Activated CD8-positive, alpha-beta T cell treated with anti-CD3 and anti-CD28 coated beads for 36 hours (primary cell): ENCODE results near the gene PJA1. TPM values are rescaled to one million over a fixed set of nuclear protein-coding genes. Genes with fewer than 3 reads are reported as not detected.

Source experiments
- ATAC-seq: fragments of 200-7000 bp; cut with Tn5 transposase; one replicate; pipeline ENCODE4 v1.10.0; 2021; ENCODE audit warnings: mild to moderate bottlenecking, moderate library complexity
- CTCF ChIA-PET: fragments of 350-600 bp; sonication (Branson Sonifier 250); formaldehyde crosslinking; loops from one replicate; lab custom pipeline; 2021; ENCODE audit warnings: antibody characterized with exemption; lab: Charles Lee
- POLR2A ChIA-PET: fragments of 350-600 bp; sonication (Branson Sonifier 250); formaldehyde crosslinking; loops from one replicate; lab custom pipeline; 2021; ENCODE audit warnings: antibody characterized with exemption; lab: Charles Lee
- DNase-seq: peaks from one replicate; pipeline ENCODE4 v3.0.0-alpha.2; 2020
- H3K27ac Mint-ChIP-seq: one replicate; pipeline ENCODE4 v1.8.0; 2021; ENCODE audit warnings: mild to moderate bottlenecking, mixed read lengths
- H3K27me3 Mint-ChIP-seq: one replicate; pipeline ENCODE4 v1.8.0; 2021; ENCODE audit warnings: mixed read lengths
- H3K36me3 Mint-ChIP-seq: one replicate; pipeline ENCODE4 v1.8.0; 2021; ENCODE audit warnings: low read depth, mixed read lengths
- H3K4me1 Mint-ChIP-seq: one replicate; pipeline ENCODE4 v1.8.0; 2021; ENCODE audit warnings: low read depth, mixed read lengths
- H3K4me3 Mint-ChIP-seq: one replicate; pipeline ENCODE4 v1.8.0; 2021; ENCODE audit warnings: mild to moderate bottlenecking, moderate library complexity, mixed read lengths
- H3K9me3 Mint-ChIP-seq: one replicate; pipeline ENCODE4 v1.8.0; 2021; ENCODE audit warnings: mixed read lengths
- intact Hi-C: fragments of 100-400 bp; cut with micrococcal nuclease; formaldehyde crosslinking; loops from one replicate; pipeline ENCODE4 v1.10.0; 2022
- total RNA-seq, 2 experiments: library from RNA; stranded (reverse); gene quantifications; one replicate each; pipeline ENCODE4 v1.2.3, GENCODE V29; 2021
- TF ChIP-seq, protein P1 (sequence below): fragments of 200-600 bp; IDR thresholded peaks from one replicate; pipeline ENCODE4 v1.8.0; 2022; ENCODE audit warnings: antibody characterized with exemption, mild to moderate bottlenecking

Gene PJA1
- total RNA-seq, 2 experiments from 2014 or later, result 21.0 to 22.6 TPM

DNA sequence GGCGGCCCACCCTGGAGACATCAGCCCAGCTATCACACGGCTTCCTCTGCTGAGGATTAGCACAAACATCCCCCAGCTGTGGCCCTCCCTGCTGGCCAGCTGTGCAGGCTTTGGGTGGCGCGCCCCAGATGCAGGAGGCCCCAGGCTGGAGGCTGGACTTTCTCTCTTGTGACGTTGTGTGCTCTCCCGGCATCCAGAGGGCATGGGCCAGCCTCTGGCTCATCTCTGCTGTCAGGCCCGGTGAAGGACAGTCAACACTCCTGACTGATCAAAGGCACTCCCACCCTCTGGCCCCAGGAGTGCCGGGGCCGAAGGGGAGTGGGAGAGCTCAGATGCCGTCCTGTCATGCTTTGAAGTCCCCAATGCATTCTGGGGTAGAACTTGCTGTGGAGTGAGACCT lies 29.9 kb upstream of the PJA1 start:
- Mint-ChIP-seq H3K27ac (no peak overlapping the region), H3K27me3 (no peaks in the 10 kb centered on the region), H3K4me1 (no peaks in the 10 kb centered on the region), H3K4me3 (no peak overlapping the region), H3K36me3 (no peaks in the 10 kb centered on the region), H3K9me3 (no peaks in the 10 kb centered on the region)
- intact Hi-C loops, result no loop called here
- ChIA-PET CTCF (no interaction called here), POLR2A (no interaction called here)
- ATAC-seq (no peak), DNase-seq (no peak)
- TF ChIP-seq, protein P1, sequence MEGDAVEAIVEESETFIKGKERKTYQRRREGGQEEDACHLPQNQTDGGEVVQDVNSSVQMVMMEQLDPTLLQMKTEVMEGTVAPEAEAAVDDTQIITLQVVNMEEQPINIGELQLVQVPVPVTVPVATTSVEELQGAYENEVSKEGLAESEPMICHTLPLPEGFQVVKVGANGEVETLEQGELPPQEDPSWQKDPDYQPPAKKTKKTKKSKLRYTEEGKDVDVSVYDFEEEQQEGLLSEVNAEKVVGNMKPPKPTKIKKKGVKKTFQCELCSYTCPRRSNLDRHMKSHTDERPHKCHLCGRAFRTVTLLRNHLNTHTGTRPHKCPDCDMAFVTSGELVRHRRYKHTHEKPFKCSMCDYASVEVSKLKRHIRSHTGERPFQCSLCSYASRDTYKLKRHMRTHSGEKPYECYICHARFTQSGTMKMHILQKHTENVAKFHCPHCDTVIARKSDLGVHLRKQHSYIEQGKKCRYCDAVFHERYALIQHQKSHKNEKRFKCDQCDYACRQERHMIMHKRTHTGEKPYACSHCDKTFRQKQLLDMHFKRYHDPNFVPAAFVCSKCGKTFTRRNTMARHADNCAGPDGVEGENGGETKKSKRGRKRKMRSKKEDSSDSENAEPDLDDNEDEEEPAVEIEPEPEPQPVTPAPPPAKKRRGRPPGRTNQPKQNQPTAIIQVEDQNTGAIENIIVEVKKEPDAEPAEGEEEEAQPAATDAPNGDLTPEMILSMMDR, result no peak

DNA sequence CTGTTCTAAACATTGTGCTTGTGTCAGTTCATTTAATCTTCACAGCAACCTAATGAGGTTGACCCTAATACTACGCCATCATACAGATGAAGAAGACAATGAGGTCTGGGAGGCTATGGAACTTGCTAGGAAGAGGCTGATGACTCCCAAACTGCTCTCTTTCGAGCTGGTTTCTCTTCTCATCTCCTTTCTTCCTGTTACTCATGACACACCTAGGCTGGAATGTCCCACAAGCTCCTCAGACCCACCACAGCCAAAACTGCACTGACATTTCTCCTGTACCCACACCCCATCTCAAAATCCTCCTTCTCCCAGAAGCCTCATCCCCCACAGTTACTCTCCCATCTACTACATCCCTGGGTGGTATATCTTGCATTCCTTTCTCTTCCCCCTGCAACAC lies 27.4 kb upstream of the PJA1 start:
- TF ChIP-seq, protein P1, result no peak
- intact Hi-C loops, result no loop called here
- ATAC-seq (no peak), DNase-seq (no peak)
- Mint-ChIP-seq H3K36me3 (no peaks in the 10 kb centered on the region), H3K4me3 (no peak overlapping the region), H3K27ac (no peak overlapping the region), H3K27me3 (no peaks in the 10 kb centered on the region), H3K9me3 (no peaks in the 10 kb centered on the region), H3K4me1 (no peaks in the 10 kb centered on the region)
- POLR2A ChIA-PET, result no interaction called here
- CTCF ChIA-PET, result no interaction called here

DNA sequence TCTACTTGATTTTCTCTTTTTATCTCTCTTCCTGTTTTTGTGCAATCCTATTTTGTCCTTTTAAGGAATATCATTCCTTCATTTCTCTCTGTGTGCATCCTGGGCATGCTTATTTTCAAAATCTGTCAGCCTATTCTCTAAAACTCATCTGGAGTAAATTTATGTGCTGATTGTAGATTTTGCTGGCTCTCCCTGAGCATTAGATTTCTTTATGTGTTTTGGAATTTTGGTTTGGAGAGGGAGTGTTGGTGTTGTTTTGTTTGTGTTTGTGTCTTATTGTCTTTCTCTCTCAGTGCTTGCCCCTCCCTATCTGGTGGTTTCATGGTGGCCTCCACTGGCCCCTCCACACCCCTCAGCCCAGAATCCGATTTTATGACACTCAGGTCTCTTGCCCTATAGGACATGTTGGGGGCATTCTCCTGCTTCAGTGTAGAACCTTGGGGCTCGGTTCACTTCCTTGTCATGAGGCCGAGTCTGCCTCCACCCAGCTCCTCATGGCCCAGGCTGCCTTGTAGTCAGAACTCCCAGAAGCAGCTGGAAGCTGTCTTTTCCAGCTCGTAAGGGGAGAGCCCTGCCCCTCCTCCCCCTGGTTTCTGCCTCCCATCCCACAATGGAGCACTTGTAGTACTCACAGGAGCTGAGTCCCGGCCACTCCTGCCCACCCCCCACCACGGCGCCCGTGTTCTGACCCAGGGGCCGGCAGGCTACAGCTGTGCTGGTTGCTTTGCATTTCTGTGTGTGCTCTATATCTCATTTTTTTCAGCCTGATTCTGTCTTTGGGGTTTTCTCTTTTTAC lies 24.5 kb upstream of the PJA1 start:
- Mint-ChIP-seq H3K4me3 (no peak overlapping the region), H3K9me3 (no peaks in the 10 kb centered on the region), H3K4me1 (no peaks in the 10 kb centered on the region), H3K36me3 (no peaks in the 10 kb centered on the region), H3K27me3 (no peaks in the 10 kb centered on the region), H3K27ac (no peak overlapping the region)
- intact Hi-C loops, result no loop called here
- TF ChIP-seq, protein P1, result no peak
- ATAC-seq (no peak), DNase-seq (no peak)
- ChIA-PET POLR2A (no interaction called here), CTCF (no interaction called here)

DNA sequence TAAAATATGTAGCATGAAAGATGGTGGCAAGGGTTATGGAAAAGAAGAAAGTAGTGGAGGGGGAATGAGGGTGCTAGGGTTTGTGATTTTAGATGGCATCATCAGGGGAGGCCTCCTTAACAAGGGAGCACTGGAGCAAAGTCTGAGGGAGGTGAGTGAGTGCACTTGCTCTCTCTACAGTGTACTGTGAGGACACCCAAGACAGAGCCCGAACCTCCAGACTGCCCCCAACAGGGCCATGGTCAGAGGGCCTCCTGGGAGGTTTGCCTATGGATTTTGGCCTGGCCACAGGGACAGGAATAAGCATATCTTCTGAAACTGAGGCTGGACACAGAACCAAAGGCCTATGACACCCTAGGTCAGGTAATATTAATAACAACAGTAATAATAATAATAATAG lies 21.4 kb upstream of the PJA1 start:
- POLR2A ChIA-PET, result no interaction called here
- Mint-ChIP-seq H3K4me3 (no peak overlapping the region), H3K4me1 (no peaks in the 10 kb centered on the region), H3K27ac (no peak overlapping the region), H3K9me3 (no peaks in the 10 kb centered on the region), H3K36me3 (no peaks in the 10 kb centered on the region), H3K27me3 (no peaks in the 10 kb centered on the region)
- intact Hi-C loops, result no loop called here
- CTCF ChIA-PET, result no interaction called here
- DNase-seq (no peak), ATAC-seq (no peak)
- TF ChIP-seq, protein P1, result no peak

DNA sequence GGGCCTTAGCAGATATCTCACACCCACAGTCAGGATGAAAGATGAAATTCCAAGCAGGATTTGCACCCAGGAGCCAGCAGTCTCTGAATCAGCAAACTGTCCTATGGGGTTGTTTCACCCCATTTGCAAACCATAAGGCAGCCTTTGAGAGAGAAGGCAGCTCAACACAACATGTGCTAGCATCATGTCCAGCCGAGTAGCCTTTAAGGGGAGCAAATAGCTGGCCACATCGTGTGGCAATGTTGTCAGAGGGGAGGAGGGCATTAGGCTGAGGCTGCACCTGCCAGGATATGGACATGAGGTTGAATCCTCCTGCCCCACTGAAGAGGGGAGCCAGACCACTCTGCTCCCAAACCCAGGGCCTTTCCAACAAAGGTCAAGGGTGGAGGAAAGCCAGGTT lies 20.6 kb upstream of the PJA1 start:
- Mint-ChIP-seq H3K27ac (no peak overlapping the region), H3K9me3 (no peaks in the 10 kb centered on the region), H3K36me3 (no peaks in the 10 kb centered on the region), H3K4me1 (no peaks in the 10 kb centered on the region), H3K27me3 (no peaks in the 10 kb centered on the region), H3K4me3 (no peak overlapping the region)
- DNase-seq, result no peak
- intact Hi-C loops, result no loop called here
- ATAC-seq, result no peak
- ChIA-PET CTCF (no interaction called here), POLR2A (no interaction called here)
- TF ChIP-seq, protein P1, result no peak
